22Rv1 (cell line): ENCODE measurements around the gene ABHD10.

Source experiments
- H3K27ac ChIP-seq: fragments of 450-650 bp; 2 replicates; pipeline ENCODE4 v1.5.1; 2017
- CTCF ChIP-seq: fragments of 450-650 bp; IDR thresholded peaks from 2 replicates; pipeline ENCODE4 v1.5.1; 2017; ENCODE audit warnings: mild to moderate bottlenecking
- ZFX ChIP-seq: fragments of 450-650 bp; IDR thresholded peaks from 2 replicates; pipeline ENCODE4 v1.6.1; 2017; ENCODE audit warnings: antibody characterized with exemption, borderline replicate concordance

ABHD10 gene

GRCh38 chr3:111972891-111973290 lies 5.9 kb upstream of the ABHD10 start:
- TF ChIP-seq CTCF = no peak
- TF ChIP-seq ZFX = no peak
- H3K27ac ChIP-seq = no peak overlapping the region

DNA sequence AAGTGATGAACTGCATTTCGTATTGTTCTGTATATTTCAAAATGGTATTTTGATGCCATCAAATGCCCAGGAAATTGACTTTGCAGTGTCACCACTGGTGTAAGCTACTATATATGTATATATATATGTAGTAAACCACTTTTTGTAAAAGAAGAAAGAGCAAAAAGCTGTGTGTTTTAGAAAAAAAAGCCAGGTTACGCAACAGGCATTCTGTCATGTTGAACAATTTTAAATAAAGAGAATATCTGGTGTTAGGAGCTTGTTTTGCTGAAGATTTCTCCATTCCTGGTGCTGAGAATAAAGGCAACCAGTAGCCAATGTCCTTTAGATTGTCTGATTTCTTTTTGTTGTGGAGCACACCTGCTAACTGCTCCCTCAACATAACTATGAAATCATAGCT lies 3.7 kb upstream of the ABHD10 start:
- TF ChIP-seq CTCF = no peak
- no peak for TF ChIP-seq ZFX
- no peak overlapping the region for H3K27ac ChIP-seq

GRCh38 chr3:111976254-111976653 lies 2.6 kb upstream of the ABHD10 start:
- TF ChIP-seq CTCF (no peak), ZFX (no peak)
- no peak overlapping the region for H3K27ac ChIP-seq

- peak overlapping the region; percentile 77 for H3K27ac ChIP-seq
- no peak for TF ChIP-seq CTCF
- TF ChIP-seq ZFX = no peak
These were observed 710 bp downstream of the ABHD10 start for GRCh38 chr3:111979434-111980038.

- peak overlapping the region; percentile 77 for H3K27ac ChIP-seq
- no peak for TF ChIP-seq CTCF
- no peak for TF ChIP-seq ZFX
These were observed 2.1 kb downstream of the ABHD10 start for GRCh38 chr3:111980716-111981456.

GRCh38 chr3:111981457-111981763 lies 2.6 kb downstream of the ABHD10 start:
- peak overlapping the region; percentile 77 for H3K27ac ChIP-seq
- TF ChIP-seq CTCF (no peak), ZFX (no peak)

- TF ChIP-seq CTCF = no peak
- TF ChIP-seq ZFX = no peak
- H3K27ac ChIP-seq = no peak overlapping the region
These were observed 5.9 kb downstream of the ABHD10 start for GRCh38 chr3:111984636-111985298.
